GM18498 (cell line): Measurements from ENCODE around the gene ESRRA.
"Not testable (repeated sequence)": the region's sequence is repeated elsewhere in the genome, so short reads cannot be mapped to it uniquely, and the experiment has no call there.

ENCODE experiments used
- ATAC-seq: cut with Tn5 transposase; IDR thresholded peaks from one replicate; pipeline ENCODE4 v1.9.1; 2021; ENCODE audit warnings: mild to moderate bottlenecking, moderate library complexity; ENCODE audit not compliant: unreplicated experiment

Gene ESRRA

DNA sequence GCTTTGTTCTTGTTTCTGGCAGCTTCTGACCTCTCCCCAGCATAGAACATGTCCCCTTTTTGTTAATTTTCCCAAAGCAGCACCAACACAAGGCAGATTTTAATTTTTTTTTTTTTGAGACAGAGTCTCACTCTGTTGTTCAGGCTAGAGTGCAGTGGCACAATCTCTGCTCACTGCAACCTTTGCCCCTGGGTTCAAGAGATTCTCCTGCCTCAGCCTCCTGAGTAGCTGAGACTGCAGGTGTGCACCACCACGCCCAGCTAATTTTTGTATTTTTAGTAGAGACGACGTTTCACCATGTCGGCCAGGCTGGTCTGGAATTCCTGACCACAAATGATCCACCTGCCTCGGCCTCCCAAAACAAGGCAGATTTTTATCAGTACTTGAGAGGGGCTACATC is 2.5 kb downstream of the ESRRA start:
- not testable (repeated sequence) for ATAC-seq

DNA sequence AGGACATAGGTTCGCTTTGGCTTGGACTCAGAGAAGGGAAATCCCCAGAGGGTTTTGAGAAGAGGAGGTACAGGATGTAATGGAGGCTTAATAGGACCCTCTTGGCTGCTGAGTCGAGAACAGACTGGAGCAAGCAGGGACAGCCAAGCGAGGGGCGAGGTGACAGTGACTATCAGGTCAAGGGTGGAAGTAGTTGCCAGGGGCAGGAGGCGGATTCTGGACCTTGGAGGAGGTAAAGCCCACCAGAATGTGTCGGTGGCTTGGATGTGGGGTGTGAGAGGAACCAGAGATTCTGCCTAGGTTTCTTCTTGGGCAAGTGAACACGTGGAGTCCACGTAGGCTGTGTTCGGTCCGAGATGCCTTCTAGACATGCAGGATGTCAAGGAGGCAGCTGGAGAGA is 7.6 kb downstream of the ESRRA start:
- ATAC-seq = no peak

DNA sequence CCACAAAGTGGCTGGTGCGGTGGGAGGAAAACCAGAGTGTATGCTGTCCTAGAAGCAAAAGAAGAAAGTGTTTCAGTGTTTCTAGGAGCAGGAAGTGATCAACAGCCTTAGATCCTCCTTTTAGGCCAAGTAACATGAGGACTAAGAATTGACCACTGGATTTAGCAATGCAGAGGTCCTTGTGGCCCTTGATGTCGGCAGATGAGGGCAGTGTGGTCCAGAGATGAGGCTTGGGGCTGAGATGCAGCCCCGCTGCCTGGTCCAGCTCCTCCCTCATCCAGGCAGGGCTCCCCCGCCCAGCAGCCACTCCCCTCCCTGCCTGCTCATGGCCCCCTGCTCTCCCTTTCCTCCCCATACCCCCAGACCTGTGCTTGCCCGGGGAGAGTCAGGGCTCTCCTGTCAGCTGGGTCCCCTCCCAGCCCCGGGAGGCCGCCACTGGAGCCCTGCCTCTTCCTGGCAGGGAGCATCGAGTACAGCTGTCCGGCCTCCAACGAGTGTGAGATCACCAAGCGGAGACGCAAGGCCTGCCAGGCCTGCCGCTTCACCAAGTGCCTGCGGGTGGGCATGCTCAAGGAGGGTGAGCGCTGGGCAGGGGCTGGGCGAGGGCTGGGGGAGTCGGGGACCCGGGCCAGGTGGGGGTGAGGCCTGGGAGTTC is 8.3 kb downstream of the ESRRA start:
- ATAC-seq = no peak

DNA sequence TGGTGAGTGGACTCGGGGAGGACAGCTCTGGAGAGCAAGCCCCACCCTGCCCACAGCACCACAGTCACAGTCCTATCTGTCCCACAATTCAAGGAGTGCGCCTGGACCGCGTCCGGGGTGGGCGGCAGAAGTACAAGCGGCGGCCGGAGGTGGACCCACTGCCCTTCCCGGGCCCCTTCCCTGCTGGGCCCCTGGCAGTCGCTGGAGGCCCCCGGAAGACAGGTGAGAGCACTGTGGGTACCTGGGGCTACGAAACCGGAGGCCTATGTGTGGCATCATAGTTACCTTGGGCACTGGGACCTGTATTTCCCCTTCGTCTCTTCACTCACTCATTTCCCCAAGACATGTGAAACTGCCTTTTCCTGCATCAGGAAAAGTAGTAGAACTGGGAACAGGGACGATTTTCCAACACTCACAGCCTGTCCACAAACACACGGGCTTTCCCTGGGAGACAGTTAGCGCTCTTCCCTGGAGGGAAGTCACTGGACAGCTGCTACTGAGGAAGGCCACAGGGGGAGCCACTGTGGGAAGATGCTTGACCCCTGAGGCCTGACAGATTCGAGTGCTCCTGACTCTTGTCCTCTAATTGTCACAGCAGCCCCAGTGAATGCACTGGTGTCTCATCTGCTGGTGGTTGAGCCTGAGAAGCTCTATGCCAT is 9.0 kb downstream of the ESRRA start:
- ATAC-seq = no peak

DNA sequence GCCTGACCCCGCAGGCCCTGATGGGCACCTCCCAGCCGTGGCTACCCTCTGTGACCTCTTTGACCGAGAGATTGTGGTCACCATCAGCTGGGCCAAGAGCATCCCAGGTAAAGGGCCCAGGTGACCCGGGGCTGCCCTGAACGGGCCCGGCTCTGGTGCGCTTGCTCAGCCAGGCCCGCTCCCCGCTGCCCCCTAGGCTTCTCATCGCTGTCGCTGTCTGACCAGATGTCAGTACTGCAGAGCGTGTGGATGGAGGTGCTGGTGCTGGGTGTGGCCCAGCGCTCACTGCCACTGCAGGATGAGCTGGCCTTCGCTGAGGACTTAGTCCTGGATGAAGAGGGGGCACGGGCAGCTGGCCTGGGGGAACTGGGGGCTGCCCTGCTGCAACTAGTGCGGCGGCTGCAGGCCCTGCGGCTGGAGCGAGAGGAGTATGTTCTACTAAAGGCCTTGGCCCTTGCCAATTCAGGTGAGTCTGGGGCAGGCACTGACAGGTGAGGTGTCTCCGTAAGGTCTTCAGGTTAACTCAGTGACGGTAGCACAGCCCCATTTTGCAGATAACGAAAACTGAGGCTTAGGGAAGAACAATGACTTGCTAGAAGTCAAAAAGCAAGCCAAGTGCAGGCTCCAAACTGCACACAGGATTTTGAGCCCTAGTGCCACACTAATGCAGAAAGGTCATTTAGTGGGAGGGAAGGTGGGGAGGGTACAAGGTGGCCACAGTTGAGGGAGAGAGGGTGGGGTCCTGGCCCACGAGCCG is 9.7 kb downstream of the ESRRA start:
- no peak for ATAC-seq

DNA sequence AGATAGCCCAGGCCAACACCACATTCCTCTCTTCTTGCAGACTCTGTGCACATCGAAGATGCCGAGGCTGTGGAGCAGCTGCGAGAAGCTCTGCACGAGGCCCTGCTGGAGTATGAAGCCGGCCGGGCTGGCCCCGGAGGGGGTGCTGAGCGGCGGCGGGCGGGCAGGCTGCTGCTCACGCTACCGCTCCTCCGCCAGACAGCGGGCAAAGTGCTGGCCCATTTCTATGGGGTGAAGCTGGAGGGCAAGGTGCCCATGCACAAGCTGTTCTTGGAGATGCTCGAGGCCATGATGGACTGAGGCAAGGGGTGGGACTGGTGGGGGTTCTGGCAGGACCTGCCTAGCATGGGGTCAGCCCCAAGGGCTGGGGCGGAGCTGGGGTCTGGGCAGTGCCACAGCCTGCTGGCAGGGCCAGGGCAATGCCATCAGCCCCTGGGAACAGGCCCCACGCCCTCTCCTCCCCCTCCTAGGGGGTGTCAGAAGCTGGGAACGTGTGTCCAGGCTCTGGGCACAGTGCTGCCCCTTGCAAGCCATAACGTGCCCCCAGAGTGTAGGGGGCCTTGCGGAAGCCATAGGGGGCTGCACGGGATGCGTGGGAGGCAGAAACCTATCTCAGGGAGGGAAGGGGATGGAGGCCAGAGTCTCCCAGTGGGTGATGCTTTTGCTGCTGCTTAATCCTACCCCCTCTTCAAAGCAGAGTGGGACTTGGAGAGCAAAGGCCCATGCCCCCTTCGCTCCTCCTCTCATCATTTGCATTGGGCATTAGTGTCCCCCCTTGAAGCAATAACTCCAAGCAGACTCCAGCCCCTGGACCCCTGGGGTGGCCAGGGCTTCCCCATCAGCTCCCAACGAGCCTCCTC is 10.6 kb downstream of the ESRRA start:
- ATAC-seq = not testable (repeated sequence)

DNA sequence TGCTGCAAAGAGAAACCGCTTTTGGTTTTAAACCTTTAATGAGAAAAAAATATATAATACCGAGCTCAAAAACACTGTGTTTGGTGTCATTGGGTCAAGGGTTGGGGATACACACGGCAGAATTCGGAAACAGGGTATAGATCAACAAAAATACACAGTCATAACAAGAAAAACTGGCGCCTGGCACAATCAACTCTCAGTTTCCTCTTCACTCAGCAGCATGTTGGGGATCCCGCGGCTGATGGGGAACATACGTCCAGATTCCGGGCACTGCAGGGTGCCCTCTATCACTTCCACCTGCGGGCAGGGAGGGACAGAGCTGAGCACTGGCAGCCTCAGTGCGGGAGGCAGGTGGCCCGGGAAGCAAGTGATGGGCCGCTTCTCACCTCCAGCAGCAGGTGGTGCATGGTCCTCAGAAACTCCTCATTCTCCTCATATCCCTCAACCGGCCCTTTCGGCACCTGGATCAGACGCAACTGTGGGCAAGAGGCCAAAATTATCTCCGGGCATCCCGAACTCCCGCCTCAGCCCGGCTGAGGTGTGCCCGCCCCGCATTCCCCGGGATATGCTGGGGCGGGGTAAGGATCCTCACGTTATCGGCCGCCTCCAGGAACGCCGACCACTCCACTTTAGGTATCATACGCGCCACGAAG is 11.5 kb downstream of the ESRRA start:
- ATAC-seq = peak; percentile 4

DNA sequence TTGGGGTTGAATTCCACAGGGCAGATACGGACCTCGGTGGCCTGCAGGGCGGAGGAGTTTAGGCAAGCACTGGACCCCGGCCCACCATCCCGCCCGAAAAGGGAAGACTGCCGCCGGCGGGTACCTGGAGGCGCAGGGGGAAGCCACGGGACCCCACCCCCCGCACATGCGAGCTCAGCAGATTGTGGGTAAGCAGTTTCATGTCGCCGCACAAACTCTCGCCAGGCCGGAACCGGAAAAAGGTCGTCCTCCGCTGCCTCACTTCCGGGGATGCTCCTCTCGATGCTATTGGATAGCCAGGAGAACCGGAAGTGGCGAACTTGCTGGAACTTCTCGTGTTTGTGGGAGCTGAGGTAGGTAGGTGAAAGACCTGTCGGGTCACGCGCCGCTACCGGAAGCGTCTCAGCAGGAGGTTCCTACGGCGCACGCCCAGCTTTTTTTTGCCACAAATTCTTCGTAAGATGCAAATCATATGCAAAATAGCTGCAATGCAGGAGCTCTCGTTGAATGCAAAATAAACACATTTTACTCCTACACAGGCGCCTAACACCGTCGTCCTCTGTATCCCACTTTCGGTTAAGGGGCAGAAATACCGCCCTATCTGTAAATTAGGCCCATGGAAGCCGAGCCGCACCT is 12.1 kb downstream of the ESRRA start, which contains the start of gene TRMT112:
TRMT112 (minus strand) TSS at position 235 of the 636 bp plus-strand sequence; CDS start at position 202, 33 bp downstream.
- ATAC-seq = peak; percentile 68

DNA sequence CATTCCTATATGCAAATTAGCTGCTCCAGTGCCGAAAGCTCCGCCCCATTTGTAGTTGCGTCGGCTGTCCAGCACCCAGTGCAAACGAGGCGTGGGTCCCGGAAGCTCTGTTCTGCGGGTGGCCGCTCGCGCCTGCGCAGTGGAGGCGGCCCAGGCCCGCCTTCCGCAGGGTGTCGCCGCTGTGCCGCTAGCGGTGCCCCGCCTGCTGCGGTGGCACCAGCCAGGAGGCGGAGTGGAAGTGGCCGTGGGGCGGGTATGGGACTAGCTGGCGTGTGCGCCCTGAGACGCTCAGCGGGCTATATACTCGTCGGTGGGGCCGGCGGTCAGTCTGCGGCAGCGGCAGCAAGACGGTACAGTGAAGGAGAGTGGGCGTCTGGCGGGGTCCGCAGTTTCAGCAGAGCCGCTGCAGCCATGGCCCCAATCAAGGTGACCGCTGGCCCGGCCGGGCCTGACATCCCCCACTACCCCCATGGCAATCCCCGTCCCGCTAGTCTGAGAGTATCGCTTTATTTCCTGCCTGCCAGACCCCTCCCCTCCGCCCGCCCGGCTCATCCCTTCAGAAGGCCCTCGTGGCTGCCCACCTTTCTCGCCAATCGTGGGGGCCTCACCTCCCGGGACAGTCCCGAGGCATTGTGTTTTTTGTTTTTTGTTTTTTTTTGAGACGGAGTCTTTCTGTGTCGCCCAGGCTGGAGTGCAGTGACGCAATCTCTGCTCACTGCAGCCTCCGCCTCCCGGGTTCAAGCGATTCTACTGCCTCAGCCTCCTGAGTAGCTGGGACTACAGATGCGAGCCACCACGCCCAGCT is 12.8 kb downstream of the ESRRA start, which contains the start of gene PRDX5:
PRDX5 (plus strand) TSS at position 161 of the 805 bp plus-strand sequence; CDS start at position 256, 95 bp downstream.
- ATAC-seq = peak; percentile 73

DNA sequence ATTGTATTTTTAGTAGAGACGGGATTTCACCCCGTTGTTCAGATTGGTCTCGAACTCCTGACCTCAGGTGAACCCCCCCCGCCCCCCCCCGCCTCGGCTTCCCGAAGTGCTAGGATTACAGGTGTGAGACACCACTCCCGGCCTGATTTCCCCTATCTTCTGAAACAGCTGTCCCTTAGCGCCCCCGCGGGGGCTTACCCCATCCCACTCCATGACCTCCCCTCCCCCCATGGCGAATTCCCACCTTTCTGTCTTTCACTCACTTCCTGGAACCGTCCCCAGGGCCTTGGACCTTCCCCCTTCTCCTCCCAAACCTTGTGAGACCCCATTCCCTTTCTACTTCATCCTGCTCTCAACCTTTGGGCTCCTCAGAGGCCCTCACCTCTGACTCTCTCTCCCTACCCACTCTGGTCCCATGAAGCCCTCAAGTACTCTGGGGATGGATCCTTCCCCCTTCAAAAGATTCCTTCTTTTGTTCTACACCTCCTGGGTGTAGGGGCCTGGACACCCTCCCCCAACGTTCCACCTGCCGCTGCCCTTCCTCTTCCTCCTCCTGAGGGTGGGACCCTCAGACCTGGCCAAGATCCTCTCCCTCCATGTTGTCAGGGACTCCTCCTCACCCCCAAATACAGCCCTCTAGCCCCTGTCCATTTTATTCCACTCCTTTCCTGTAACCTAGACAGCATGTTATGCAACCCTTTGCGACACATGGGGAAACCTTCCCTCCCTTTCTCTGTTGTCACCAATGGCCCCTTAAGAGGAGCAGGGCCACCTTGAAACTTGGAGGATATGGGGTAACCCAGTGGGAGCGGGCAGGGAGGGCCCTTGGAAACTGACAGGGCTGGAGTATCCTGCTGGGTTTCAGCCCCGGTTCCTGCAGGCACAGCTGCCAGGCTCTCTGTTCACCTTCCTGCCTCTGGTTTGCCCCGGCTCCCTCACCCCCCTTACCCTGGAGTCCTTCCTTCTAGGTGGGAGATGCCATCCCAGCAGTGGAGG is 13.7 kb downstream of the ESRRA start:
- ATAC-seq = no peak

DNA sequence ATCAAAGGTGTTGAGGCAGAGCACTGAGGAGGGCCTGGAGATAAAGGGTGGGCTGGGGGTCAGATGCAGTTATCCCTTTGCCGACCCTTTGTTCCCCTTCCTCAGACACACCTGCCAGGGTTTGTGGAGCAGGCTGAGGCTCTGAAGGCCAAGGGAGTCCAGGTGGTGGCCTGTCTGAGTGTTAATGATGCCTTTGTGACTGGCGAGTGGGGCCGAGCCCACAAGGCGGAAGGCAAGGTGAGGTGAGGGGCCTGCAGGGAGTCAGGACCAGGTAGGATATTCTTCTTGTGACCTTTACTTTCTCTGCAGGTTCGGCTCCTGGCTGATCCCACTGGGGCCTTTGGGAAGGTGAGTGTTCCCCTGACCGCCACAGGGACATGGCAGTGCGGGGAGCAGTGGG is 15.2 kb downstream of the ESRRA start:
- ATAC-seq = no peak

DNA sequence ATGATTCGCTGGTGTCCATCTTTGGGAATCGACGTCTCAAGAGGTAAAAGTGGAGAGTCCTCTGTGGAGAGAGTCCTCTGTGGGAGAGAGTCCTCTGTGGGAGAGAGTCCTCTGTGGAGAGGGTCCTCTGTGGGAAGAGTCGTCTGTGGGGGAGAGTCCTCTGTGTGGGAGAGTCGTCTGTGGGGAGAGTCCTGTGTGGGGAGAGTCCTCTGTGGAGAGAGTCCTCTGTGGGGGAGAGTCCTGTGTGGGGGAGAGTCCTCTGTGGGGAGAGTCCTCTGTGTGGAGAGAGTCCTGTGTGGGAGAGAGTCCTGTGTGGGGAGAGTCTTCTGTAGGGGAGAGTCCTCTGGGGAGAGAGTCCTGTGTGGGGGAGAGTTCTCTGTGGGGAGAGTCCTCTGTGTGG is 15.7 kb downstream of the ESRRA start:
- no peak for ATAC-seq

DNA sequence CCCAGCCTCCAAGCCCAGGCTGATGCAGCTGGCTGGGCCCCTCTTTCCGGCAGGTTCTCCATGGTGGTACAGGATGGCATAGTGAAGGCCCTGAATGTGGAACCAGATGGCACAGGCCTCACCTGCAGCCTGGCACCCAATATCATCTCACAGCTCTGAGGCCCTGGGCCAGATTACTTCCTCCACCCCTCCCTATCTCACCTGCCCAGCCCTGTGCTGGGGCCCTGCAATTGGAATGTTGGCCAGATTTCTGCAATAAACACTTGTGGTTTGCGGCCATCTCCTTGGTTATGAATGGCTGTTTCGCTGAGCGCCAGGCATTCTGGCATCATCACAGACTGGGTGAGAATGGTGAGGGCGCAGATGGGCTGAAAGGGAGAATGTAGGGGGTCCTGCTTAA is 16.2 kb downstream of the ESRRA start:
- no peak for ATAC-seq

DNA sequence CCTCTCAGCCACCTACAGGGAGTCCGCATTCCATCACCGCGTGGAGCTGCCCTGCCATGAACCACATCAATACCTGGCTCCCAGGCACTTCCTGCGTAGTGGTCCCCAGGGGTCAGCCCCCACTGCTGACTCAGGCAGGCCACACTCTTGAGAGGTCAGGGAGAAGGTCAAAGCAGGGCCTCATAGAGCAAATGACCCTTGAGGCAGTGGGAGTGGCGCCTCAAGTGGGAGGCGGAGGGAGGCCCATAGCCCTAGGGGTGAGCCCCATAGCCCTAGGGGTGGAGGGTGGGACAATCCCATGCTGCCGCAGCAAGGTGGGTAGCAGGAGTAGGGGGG is 17.6 kb downstream of the ESRRA start:
- ATAC-seq = no peak

DNA sequence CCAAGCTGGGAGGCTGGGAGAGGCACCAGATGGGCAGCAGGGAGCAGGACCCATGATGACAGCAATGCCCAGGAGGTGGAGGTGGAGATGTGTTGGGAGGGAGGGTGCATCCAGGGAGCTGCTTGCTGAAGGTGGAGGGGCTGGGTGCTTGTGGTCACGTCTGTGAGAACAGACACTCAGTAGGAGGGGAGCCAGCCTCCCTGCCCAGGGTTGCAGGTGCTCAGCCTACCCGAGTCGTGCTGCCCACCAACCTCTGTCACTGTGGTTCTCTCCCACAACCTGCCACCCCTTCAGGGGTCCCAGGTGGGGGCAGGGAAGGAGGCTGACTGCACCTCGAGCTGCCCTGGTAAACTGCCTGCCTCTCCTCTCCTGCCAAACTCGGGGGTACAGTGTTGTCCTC is 18.0 kb downstream of the ESRRA start:
- no peak for ATAC-seq

DNA sequence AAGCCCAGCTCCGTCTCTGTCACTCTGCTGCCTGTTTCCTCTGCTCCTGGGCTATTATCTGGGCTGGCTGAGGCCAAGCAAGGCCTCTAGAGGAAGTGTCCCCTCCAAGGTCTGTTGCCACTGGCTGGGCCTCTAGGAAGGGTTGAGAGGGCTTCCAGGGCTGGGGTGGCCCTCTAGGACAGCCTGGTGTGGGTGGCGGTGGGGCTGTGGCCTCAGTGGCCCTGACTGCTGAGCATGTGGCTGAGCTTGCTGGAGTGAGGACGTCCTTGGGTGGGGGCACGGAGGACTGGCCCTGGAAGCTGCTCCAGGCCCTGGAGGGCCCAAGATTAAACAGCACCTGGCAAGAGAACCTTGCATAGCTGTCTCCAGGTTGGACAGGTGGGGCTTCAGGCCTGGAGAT is 18.7 kb downstream of the ESRRA start:
- ATAC-seq = not testable (repeated sequence)

DNA sequence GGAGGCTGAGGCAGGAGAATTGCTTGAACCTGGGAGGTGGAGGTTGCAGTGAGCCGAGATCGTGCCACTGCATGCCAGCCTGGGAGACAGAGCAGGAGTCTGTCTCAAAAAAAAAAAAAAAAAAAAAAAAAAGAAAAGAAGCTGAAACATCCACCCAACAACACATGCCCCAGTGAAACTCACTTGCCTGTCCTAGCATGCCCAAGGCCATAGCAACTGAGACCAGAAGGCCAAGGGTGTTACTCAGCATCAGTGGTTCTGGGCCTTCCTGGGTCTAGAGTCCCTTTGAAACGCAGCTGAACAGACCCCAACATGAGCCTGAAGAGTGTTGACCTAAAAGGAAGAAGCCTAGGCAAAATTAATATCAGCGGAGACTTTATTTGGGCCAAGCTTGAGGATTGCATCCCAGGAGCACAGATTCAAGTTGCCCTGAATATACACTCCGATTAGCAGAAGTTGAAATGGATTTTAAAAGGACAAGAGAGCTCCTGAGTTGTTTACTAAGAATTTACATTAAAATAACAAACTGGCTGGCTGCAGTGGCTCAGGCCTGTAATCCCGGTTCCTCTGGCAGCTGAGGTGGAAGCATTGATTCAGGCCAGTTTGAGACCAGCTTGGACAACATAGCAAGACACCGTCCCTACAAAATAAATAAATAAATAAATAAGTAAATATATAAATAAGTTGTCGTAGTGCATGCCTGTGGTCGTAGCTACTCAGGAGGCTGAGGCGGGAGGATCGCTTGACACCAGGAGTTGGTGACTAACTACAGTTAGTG is 19.6 kb downstream of the ESRRA start:
- no peak for ATAC-seq
